GM19025 (cell line): ENCODE data around the gene XIRP1.

Experiments used
- ATAC-seq: cut with Tn5 transposase; IDR thresholded peaks from one replicate; pipeline ENCODE4 v1.9.1; 2021; ENCODE audit warnings: mild to moderate bottlenecking, low read depth, moderate library complexity; ENCODE audit not compliant: unreplicated experiment

The XIRP1 gene

DNA sequence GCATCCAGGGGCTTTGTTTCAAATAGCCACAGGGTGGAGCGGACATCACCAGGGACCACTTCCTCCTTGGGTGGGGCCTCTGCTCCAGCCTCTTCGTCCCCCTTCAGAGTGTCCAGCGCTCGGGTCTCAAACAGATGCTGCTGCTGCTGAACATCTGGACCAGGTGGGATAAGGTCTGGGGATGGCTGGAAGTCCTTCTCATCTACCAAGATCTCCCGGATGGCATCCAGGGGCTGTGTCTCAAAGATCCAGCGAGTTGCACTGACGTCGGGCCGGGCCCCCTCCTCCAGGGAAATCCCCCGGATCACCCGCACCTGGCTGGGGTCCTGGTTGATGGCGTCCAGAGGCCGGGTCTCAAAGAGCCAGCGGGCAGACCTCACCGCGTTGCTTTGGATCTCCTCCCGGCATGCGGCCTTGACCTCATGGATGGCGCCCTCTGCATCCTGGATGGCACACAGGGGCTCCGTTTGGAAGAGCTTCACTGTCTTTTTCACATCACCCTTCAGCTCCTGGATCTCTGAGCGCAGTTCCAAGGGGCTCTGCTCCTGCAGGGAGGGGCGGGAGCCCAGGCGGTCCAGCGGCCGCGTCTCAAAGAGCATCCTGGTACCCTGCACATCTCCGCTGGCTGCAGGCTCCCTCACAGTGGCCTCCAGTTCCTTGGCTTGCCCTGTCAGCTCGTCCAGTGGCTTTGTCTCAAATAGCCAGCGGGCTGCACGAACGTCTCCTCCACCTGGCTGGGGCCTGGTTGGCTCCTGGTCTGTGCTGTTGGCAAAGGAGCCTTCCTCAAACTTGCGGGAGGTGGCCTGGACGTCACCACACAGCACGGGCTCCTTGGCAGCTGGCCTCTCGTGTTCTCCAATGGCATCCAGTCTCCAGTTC lies 3.9 kb downstream of the XIRP1 start:
- no peak for ATAC-seq

DNA sequence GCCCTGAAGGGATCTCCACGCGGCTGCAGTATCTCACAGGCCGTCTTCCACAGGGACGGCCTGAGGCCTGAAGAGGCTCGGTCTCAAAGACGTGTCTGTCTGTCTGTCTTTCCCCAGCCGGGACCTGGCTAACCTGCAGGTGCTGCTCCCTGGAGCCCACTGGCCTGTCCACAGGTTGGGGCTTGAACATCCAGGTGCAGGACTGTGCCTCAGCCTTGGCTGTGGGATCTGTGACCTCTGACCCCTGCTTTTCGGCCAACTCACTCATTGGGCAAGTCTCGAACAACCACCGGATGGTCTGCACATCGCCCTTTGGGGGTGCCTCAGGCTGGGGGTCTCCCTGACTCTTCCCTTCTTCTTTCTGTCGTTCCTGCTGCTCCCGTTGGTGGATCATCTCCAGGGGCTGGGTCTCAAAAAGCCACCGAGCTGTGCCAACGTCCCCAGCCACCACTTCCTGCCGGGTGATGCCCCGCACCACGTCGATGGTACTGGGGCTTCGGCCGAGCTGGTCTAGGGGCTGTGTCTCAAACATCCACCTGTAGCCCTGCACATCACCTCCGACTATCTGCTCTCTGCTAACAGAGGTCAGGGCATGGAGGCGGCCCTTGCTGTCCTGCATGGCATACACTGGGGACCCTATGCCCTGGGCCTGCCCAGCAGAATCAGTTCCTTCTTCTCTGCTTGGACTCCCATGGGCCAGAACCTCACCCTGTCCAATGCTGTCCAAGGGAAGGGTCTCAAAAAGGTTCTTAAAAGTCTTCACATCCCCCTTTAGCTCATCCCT lies 4.8 kb downstream of the XIRP1 start:
- ATAC-seq = no peak

DNA sequence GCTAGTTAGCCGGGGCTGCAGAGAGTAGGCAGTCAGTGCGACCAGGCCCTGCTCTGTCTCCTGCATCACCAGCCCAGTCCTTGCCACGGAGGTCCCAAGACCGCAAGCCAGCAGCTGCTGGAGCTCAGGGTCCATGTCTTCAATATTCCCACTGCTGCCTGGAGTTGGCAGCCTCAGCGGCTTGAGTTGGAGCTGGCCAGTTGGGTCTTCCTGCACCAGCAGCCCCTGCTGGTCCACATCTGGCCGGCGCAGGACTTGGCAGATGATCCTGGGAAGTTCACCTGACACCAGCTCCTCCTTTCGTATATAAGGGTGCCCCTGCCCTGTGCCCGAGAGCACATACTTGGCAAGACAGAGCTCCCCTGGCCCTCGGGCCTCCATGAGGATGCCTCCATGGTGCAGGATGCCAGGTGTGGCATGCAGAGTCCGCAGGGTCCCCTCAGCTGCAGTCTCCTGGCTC lies 5.7 kb downstream of the XIRP1 start:
- ATAC-seq = no peak

DNA sequence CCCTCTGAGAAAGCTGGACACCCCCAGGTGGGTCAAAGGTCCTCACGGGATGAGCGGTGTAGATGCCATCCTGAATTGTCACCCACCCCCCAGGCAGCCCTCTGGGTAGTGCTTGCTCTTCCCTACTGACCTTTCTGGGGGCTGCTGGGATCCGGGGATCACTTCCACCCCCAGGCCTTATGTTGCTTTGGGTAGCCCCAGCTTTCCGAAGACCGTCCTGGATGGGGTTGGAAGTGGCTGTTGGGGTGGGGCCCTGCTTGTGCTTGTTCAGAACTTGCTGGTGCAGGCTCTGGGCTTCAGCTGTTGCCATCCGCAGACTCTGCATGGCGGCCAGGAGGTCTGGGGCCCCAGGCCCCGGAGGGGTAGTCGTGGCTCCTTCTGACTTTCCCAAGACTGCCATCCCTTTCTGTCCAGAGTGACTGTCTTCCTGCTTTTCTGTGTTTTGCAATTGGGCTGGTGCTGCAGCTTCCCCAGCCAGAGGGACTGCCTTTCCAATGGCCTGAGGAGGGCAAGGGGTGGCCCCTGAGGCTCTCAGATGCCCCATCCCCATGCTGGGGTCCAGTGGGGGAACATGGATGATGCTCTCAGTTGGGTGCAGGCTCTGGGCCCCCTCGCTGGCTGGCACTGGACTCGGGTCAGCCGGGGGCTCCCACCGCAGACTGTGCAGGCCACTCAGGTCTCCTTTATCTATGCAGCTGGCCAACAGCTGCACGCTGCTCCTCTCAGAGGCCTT lies 6.3 kb downstream of the XIRP1 start:
- no peak for ATAC-seq

DNA sequence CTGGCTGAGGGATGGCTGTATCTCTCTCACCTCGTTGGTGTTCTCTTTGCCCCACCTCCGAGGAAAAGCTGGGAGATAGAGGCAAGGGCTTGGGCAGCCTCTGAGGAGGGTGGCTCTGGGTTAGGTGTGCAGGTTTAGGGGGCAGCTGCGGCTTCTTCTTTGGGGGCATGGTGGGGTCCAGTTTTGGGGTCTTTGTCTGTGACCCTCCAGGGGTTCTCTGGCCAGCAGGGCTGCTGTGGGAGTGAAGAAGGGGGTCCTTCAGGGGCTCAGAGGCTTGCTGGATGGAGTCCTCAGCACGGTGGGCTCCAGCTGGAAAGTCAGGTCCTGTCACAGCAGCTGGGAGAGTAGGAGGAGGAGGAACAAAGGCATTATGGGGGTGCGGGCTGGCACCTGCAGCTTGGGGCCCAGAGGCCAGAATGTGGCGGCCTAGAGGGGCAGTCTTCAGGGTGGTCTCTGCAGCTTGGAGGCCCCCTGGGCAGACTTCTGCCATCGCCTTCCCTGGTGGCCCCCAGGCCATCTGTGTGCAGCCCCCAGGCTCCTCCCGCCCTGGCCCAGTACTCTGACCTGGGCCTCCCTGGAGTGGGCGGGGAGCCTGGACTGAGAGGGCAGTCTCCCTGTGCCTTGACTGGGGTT lies 7.0 kb downstream of the XIRP1 start:
- no peak for ATAC-seq

DNA sequence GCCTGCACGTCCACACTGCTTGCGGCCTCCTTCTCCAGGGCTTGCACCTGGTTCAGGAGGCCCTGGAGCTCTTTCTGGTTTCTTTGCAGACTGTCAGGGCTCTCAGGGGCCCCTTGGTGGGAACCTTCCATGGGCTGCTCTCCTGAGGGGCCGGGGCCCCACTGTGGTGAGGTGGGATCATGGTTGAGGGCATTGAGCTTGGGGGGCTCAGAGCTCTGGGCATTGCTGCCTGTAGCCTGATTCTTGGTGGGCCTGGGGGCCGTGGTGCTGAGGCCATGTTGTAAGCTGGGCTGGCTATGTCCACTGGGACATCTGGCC lies 7.5 kb downstream of the XIRP1 start:
- ATAC-seq = no peak

DNA sequence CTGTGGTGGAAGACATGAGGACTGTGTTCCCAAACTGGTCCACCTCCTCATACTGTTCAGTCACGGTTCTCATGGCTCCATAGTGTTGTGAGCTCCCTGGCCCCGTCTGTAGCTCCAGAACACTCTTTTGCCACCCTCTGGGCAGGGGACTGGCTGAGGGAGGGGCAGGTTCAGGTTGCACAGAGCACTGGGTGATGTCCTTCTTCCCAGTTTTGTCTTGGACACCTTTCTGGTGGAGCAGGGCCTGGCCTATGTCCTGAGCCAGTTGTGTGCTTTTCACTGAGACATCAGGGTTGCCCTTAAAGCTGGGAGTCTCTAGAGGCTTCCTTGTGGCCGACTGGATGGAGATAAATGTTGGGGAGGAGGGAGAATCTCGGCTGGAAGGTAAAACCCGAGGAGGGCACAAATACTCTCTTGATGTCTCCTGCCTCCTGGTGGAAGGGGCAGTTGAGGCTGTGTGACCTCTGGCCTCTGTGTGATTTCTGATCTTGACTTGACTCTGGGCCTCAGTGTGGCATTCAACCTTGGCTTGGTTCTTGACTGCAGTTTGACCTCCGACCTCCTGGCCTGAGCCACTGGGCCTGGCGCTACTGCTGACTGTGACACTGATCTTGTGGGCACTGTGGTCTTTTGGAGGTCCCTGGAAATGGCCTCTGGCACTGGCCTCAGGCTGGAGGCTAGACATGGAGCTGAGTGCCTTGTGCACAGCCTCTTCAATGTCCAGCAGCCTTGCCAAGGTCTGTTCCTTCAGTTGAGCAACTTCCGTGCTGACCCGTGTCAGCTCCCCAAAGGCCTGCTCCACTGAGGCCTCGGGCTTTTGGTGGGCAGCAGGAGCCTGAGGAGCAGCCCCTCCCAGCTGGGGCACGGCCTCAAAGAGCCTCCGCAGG lies 8.1 kb downstream of the XIRP1 start:
- no peak for ATAC-seq

DNA sequence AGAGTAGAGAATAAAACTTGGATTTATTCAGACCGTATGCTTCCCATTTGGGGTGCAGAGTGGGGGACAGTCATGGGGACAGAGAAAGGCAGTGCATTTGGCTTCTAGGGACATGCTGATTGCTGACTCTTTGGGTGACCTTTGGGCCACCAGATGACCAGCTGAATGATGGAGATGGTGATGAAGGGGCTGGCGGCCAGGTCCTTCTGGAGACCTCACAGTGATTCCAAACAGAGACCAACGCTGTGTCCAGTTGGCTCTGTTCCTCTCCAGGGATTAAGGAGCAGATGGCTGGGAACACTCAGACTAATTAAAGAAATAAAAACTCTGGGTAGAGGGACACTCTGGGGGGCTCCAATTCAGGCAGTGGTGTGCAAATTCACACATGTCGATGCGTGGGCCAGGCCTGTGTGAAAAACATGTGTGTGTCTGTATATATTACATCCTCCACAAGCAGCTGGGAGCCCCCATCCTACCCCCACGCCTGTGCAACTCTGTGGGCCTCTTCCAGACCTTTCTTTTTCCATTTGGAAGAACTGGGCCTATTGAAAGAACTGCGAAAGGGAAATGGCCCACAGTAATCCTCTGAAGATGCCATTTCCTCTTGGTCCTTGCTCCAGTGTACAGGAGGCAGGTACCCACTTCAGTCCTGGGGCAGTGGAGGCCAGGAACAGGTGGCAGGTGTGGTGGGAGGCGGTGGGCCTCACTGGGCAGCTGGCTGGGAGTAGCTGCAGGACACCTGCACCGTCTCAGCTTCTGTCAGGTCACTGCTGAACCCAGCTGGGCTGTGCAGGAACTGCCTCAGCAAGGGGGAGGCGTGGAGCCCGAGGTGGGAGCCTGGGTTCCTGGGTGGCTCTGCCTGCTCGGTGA lies 8.9 kb downstream of the XIRP1 start:
- ATAC-seq = no peak

DNA sequence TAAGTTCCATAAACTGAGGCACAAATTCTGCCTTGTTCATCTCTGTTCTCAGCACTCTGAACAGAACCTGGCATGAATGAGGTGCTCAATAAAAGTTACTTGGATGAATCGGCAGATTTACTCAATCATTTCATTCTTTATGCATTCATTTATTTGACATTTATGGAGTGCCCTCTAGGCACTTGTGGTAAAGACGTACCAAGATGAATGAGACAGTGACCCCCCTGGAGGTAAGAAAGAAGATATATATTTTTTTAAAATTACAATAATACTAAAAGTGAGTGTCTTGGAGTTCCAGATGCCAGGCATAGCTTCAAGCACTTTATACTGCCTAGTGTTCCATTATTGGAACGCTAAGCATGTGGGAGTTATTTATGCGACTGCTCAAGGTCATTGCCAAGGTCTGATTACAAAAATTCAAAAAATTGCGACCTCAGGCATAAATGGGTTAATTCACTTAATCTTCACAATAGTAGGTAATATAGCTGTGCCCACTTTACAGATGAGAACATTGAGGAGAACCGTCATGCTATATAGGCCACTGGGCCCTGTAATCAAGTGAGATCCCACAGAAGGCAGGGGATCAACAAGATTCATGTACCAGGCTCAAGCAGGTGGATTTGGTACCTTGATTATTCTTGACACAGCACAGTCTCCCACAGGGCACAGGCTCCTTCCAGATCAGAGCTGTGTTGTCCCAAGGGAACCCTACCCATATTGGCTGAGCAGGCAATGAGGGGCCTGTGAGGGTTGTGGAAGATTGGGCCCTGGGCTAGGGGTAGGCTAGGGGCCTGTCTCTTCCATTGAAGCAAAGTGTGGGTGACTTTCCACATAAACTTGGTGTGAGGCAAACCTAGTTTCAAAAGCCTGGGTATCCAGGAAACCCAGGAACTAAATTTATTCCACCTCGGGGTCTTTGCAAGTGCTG lies 10.7 kb downstream of the XIRP1 start:
- ATAC-seq = no peak

DNA sequence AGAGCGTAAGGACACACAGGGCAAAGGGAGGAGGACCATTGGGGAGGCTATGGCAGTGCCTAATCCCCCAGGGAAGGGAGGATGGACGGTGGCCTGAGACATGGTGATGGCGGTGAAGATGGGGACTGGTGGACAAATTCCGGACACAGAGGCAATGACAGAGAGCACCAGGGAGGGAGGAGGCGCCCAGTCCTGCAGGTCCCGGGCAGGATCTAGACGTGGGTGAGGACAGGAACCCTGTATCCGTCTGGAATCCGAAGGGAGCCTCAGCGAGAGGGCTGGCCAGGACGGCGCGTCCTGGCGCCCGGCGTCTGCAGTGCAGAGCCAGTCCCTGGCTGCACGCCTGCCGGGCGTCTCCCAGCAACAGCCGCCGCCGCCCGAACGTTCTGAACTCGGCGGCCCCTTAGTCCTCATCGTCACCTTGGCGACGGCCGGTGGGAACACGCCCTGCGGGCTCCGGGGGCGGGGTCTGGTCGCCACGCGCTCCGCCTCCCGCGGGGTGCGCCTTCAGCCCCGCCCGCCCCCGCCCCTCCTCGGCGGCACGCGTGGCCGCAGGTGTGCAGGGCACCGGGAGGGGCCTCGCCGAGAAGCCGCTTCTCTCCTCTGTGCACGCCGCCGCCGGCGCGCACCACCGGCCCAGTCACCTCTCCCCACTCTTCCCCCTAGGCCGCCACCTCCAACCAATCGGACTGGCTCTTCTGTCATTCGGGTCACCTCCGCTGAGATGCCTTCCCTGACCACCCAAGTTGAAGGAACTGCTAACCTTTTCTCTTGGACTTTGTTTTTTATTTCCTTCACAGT lies 11.6 kb downstream of the XIRP1 start:
- ATAC-seq = peak; percentile 96

DNA sequence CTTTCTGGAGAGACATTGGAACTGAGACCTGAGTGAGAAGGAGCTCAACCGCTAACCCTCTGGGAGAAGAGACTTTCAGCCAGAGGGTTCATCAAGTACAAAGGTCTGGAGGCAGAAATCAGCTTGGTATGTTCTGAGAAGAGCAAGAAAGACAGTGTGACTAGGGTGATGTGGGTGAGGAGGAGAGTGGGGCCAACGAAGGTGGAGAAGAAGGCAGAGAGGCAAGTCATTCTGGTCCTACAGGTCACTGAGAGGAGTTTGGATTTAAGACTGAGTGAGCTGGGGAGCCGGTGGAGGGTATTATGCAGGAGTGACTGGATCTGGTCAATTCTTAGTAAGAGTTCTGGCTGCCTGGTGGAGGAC lies 12.2 kb downstream of the XIRP1 start:
- ATAC-seq = no peak

DNA sequence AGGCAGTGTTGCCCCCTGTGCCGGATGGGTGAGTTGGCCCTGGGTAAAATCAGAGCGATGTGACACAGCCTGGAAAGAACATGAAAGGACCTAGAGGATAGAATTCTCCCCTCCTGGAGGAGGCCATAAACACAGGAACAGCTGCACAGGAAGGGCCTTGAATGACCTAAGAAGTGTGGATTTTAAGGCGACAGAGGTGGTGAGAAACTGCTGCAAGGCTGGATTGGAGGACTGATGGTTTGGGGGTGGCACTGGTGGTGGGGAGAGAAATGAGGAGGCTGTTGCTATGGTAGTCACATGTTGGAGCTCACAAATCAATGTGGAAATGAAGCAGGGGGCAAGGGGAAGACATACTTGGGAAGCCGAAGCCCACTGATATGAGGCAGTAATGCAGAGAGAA lies 13.8 kb downstream of the XIRP1 start:
- no peak for ATAC-seq

DNA sequence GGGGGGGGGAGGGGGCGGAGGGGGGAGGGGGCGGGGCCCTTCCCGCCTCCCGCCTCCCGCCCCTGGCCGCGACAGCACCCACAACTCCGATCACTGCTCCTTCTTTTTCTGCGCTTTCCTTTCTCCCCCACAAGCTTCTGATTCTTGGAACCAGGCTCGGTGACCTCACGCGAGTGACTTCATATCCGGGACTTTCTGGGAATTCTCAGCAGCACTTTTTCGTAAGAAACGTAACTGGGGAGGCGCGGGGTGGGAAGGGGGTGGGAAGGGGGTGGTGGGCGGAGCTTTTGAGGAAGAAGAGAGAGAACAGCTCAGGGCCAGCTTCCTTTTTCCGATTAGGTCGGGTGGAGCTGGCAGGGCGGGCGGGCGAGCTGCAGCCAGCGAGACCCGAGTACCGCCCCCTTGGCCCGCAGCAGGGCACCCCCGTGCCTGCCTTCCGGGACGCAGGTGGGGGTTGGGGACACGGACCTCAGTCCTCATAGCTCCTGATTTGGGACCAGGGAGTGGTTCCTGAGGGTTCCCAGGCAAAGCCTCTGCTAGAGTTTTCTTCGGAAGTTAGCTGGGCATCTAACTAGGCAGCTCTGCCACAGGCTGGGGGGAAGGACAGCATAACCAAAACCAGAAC lies 14.6 kb downstream of the XIRP1 start:
- ATAC-seq = no peak

DNA sequence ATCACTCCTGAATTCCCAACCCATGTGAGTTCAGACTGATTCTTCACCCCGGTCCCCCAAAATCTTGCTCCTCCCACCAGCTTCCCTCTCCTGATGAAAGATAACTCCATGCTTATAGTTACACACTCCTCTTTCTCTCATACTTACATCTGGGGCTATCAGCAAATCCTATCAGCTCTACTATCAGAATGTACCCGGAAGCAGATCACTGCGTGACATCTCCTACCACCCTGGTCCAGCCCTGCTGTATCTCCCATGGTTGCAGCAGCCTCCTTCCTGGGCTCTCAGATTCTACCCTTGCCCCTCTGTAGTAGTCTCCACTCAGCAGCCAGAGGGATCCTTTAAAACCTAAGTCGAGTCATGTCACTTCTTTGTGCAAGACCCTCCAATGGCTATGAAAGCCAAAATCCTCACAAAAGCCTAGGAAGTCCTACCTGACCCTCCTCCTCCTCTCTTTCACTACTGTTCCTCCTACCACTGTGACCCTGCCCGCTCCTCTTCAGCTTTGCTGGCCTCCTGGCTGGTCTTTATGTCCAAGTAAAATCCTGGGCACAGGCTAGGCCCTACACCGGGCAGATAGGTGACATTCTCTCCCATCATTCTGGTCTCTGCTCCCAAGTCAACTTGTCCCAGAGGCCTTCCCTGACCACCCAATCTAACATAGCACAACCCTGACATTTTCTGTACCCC lies 16.2 kb downstream of the XIRP1 start:
- no peak for ATAC-seq

DNA sequence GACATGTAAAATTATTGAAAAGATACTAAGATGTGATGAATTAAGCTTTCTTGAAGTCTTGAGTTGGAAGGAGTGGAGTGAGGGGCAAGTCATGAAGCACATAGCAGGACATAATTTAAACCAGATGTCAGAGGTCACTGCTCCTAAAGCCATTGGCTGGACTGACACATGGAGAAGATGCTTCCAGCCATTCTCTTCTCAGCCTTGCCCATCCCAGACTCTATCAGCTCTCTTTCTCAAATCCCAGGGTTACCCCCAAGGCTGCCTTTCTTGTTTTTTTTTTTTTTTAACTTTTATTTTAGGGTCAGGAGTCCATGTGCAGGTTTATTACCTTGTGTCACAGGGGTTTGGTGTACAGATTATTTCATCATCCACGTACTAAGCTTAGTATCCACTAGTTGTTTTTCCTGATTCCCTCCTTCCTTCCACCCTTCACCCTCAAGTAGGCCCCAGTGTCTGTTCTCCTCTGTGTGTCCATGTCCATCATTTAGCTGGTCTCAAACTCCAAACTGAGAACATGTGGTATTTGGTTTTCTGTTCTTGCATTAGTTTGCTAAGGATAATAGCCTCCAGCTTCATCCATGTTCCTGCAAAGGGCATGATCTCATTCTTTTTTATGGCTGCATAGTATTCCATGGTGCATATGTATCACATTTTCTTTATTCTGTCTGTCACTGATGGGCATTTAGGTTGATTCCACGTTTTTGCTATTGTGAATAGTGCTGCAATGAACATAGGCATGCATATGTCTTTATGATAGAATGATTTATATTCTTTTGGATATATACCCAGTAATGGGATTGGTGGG lies 18.9 kb downstream of the XIRP1 start:
- ATAC-seq = no peak
